ENCODE results near the gene MAN2B1. TPM values are rescaled to one million over a fixed set of nuclear protein-coding genes. Genes with fewer than 3 reads are reported as not detected.
"Not testable (repeated sequence)": the region's sequence is repeated elsewhere in the genome, so short reads cannot be mapped to it uniquely, and the experiment has no call there.

The MAN2B1 gene
- total RNA-seq, 3 donors from 2014 or later = 92.7 to 104 (median 96.6) TPM

DNA sequence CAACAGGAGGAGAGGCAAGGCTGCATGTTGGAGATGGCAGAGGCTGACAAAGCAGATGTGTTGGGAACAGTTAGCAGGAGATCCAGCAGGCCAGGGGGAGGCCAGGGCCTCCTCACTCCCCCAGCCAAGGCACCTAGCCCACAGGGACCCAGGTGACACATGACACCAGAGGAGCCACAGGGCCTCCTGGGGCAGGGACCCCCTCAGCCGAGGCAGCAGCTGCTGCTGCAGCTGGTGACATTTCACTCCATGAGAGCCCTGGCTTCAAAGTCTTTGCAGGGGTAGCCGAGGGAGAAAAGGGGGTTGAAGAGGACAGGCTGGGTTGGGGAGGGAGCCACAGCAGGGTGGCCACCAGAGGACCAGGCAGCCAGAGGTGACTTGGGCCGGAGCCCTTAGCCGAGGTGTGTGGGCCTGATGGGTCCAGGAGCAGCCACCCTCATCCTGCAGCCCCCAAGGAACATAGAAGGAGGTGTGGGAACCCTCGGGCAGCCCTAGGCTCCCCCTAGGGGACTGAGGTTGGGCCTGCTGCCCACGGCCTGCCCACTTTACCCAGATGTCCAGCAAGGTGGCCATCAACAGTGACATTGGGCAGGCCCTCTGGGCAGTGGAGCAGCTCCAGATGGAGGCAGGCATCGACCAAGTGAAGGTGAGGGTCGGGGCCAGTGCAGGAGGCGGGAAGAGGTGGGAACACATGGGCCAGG is 21.1 kb upstream of the MAN2B1 start, which contains the start of gene GNG14:
Gene GNG14 (plus strand): TSS at position 503 of the 701 bp plus-strand sequence. CDS start 51 bp downstream, at position 554.
- DNase-seq (peak in 1 of 3 donors; percentile 40), ATAC-seq (no peak)
- Histone ChIP-seq H3K36me3 (ENCODE audit: low read depth) (no peaks in the 10 kb centered on the region), H3K4me1 (ENCODE audit: low read depth) (no peaks in the 10 kb centered on the region), H3K4me3 (no peak within 1 kb of the TSS), H3K9me3 (no peaks in the 10 kb centered on the region)
- TF ChIP-seq, protein P1, sequence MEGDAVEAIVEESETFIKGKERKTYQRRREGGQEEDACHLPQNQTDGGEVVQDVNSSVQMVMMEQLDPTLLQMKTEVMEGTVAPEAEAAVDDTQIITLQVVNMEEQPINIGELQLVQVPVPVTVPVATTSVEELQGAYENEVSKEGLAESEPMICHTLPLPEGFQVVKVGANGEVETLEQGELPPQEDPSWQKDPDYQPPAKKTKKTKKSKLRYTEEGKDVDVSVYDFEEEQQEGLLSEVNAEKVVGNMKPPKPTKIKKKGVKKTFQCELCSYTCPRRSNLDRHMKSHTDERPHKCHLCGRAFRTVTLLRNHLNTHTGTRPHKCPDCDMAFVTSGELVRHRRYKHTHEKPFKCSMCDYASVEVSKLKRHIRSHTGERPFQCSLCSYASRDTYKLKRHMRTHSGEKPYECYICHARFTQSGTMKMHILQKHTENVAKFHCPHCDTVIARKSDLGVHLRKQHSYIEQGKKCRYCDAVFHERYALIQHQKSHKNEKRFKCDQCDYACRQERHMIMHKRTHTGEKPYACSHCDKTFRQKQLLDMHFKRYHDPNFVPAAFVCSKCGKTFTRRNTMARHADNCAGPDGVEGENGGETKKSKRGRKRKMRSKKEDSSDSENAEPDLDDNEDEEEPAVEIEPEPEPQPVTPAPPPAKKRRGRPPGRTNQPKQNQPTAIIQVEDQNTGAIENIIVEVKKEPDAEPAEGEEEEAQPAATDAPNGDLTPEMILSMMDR (IDR thresholded peaks at IDR 0.05) = no peak
- intact Hi-C loops (cut with DNase I, micrococcal nuclease) = no loop called here

DNA sequence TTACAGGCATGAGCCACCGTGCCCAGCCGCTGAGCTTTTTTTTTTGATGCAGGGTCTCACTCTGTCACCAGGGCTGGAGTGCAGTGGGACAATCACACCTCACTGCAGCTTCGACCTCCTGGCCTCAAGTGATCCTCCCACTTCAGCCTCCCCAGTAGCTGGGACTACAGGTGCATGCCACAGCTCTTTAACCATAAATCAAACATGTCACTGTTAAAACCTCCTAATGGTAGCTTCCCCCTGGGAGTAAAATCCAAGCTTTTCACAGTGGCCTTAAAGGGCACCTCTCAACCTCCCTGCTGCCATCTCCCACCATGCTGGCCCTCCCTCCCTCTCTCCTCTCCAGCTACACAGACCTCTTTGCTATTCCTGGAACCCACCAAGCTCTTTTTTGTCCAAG is 19.3 kb upstream of the MAN2B1 start:
- H3K36me3 ChIP-seq (ENCODE audit: low read depth) = no peaks in the 10 kb centered on the region
- TF ChIP-seq, protein P1 (IDR thresholded peaks at IDR 0.05) = no peak
- H3K9me3 ChIP-seq = no peaks in the 10 kb centered on the region
- no peak overlapping the region for H3K4me3 ChIP-seq
- peaks cover 2% of the 10 kb centered on the region for H3K4me1 ChIP-seq (ENCODE audit: low read depth)
- DNase-seq (no peak), ATAC-seq (no peak)
- intact Hi-C loops (cut with DNase I, micrococcal nuclease) = no loop called here

DNA sequence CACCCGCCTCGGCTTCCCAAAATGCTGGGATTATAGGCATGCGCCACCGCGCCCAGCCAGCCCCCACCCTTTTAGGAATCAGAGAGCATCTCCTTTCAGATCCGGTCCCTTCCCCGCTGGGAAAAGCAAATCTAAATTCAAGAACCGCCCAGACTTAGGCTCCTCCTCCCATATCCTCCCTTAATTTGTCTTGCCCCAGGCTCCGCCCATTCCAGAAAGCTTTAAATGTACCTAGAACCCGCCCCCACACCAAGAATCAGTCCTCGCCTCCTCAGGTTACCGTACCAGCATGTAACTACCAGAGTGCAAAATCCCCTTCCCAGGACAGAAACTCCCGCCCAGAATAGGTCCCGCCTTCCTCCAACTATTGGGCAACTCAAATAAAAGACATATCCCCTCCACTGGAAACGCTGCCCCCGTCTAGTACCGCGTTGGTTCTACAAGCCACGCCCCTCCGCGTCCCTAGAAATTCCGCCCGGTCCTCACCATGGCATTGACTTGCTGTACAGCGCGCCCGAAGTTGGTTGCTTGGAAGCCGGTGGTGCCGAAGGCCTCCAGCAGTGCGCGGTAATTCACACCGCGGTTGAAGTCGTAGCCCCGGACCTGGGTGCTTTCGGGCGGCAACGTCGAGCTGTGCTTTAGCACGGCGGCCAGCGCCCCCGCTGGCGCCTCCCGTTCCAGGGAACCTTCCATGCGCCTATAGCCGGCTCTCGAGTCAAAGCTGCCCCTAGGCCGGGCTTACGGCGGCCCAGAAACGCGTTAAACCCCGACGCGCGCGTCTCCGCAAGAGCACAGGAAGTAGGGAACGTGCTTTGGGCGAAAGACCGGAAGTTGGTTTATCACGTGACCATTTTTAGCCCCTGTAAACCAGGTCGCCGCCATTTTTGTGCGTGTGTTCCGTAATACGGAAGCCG is 14.8 kb upstream of the MAN2B1 start, which contains the start of gene DHPS:
Gene DHPS (minus strand): TSS at position 807 of the 914 bp plus-strand sequence. CDS start 114 bp downstream, at position 693.
- peak; percentile 88 to 97 (median 93) for DNase-seq

DNA sequence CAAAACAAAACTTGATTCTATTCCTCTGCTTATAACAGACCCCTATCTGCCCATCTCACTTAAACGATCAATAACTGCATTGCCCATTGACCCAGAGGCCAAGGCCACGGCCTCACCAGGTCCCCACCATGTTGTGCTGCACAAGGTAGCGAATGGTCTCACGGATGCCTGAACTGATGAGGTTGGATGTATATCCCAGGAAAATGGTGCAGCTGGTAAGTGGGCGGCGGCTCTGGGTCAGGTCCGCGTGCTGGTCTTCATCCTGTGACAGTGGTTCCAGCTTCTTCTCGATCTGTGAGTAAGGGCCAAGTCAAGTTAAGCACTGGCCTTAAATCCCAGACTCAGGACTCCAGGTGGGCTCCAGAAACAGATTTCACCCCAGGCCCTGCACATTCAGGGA is 13.5 kb upstream of the MAN2B1 start:
- H3K4me3 ChIP-seq = no peak overlapping the region
- peak in 1 of 3 donors; percentile 50 for DNase-seq
- H3K4me1 ChIP-seq (ENCODE audit: low read depth) = peaks cover 12% of the 10 kb centered on the region
- TF ChIP-seq, protein P1 (IDR thresholded peaks at IDR 0.05) = no peak
- intact Hi-C loops (cut with DNase I, micrococcal nuclease) = no loop called here
- no peaks in the 10 kb centered on the region for H3K9me3 ChIP-seq
- peaks cover 7% of the 10 kb centered on the region for H3K36me3 ChIP-seq (ENCODE audit: low read depth)
- ATAC-seq = no peak

More for the DNA sequence above, 14.8 kb upstream of the MAN2B1 start, which contains the start of gene DHPS:
- ATAC-seq = peak; percentile 94
- Histone ChIP-seq H3K9me3 (no peaks in the 10 kb centered on the region), H3K4me3 (peak within 1 kb of the TSS; percentile 90), H3K36me3 (ENCODE audit: low read depth) (no peaks in the 10 kb centered on the region), H3K4me1 (ENCODE audit: low read depth) (peaks cover 12% of the 10 kb centered on the region)
- TF ChIP-seq, protein P1 (IDR thresholded peaks at IDR 0.05) = no peak
- intact Hi-C loops (cut with DNase I, micrococcal nuclease) = no loop called here

DNA sequence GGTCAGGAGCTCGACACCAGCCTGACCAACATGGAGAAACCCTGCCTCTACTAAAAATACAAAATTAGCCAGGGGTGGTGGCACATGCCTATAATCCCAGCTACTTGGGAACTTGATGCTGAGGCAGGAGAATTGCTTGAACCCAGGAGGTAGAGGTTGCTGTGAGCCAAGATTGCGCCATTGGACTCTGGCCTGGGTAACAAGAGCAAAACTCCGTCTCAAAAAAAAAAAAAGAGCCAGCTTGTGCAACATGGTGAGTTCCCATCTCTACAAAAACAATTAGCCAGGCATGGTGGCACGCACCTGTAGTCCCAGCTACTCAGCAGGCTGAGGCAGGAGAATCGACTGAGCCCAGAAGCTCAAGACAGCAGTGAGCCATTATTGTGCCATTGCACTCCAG is 11.5 kb upstream of the MAN2B1 start:
- H3K9me3 ChIP-seq; H3K4me3 ChIP-seq; ATAC-seq; H3K36me3 ChIP-seq (ENCODE audit: low read depth); DNase-seq: not testable (repeated sequence)
- intact Hi-C loops (cut with DNase I, micrococcal nuclease) = loop anchor here in 1 of 2 donors (10.0 kb wide), 1 partner anchor 103 kb away; no protein-coding TSS in a partner anchor
- H3K4me1 ChIP-seq (ENCODE audit: low read depth) = peaks cover 12% of the 10 kb centered on the region

Data from mucosa of descending colon (tissue), 3 donors.